HG03108 (cell line): Measurements from ENCODE around the gene MYO9A.
"Not testable (repeated sequence)": the region's sequence is repeated elsewhere in the genome, so short reads cannot be mapped to it uniquely, and the experiment has no call there.

ENCODE experiments used
- ATAC-seq: cut with Tn5 transposase; IDR thresholded peaks from one replicate; pipeline ENCODE4 v1.9.1; 2021; ENCODE audit warnings: moderate library complexity; ENCODE audit not compliant: unreplicated experiment

MYO9A gene

DNA sequence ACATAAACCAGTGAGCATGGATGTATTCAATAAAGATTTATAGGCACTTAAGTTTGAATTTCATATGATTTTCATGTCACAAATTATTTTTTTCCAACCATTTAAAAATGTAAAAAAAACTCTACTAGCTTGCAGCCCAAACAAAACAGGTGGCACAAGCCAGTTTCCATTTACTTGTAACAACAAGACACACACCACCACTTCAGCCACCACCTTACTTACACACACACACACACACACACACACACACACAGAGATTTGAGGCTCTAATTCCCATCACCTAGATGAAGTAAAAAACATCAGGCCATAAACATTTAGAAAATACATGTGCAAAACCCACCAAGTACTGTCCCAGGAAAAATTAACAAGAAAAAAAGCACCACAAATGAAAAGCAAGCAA is 25.3 kb downstream of the MYO9A start:
- no peak for ATAC-seq

DNA sequence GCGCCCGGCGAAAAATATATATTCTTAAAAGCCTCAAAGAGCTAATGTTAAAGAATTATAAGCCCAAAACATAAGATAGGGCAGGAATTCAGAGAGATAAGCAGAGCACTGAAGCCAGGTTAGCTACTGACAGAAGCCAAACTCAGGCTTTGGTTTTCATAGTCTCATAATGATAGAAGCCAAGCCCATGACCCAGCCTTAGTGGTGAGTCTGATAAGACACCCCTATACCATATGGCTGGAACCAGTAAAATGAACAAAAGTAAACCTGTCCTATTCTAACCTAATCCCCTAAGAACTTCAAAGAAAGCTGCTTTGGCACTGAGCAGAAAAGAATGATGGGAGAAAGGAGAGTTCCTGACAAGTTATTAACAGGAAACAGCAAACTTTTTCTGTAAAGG is 25.9 kb downstream of the MYO9A start:
- no peak for ATAC-seq

DNA sequence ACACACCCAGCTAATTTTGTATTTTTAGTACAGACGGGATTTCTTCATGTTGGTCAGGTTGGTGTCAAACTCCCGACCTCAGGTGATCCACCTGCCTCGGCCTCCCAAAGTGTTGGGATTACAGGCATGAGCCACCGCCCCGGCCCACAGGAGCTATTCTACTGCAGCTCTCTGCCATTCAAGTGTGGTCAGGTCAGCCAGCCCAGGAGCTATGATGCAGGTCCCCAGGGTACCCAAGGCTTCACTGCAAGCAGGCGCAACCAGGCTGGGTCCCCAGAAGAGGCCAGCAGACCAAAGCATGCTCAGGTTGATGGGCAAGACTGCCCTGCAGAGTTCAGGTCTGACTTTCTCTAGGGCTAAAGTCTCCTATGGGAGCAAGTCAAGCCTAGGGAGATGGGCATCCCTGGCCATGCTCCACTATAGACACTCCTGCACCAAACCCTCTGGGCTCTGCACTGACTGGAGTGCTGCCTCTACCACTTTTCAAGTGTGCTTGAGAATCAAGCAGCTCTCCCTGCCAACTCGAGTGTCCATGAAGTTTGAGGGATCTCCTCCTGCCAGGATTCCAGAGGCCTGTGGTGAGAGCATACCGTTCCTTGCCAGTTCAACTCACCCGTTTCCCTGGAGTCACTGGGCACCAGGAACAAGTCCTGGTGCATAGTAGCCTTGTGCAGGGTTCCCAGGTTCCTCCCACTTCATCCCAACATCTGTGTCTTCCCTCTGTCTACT is 30.9 kb downstream of the MYO9A start:
- ATAC-seq: no peak

DNA sequence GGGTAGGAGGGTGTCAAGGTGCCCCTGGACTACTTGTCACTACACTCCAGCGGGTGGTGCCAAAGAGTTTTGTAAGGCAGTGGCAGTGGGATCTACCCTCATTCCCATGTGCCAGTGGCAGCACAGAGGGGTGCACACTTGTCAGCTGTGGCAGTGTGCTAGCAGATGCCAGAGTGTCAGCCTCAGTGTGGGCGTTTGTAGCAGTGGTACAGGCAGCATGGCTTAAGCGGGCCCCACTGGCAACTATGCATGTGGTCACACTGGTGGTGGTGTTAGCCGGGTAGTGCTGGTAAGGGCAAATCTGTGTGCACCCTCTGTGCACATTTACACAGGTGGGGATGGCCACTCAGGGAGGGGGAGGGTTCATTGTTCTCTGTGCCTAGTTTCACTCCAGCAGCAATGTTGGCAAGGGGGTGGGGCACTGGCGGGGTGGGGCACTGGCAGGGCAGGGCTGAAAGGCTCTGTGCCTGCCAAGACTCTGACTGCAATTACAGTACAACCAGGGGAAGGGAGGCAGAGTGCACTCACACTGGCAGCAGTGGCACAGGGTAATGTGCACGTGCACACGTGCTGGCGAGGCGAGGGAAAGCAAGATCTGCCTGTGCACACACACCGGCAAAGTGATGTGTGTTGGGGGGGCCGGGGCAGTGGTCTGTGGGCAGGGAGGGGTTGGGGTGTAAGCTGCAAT is 31.8 kb downstream of the MYO9A start:
- ATAC-seq: no peak

DNA sequence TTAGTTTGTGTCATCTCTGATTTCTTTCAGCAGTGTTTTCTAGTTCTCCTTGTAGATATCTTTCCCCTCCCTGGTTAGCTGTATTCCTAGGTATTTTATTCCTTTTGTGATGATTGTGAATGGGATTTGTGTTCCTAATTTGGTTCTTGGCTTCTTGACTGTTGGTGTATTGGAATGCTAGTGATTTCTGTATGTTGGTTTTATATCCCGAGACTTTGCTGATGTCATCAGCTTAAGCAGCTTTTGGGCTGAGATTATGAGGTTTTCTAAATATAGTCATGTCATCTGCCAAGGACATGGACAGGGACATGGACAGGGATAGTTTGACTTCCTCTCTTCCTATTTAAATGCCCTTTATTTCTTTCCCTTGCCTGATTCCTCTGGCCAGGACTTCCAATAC is 35.8 kb downstream of the MYO9A start:
- ATAC-seq: no peak

DNA sequence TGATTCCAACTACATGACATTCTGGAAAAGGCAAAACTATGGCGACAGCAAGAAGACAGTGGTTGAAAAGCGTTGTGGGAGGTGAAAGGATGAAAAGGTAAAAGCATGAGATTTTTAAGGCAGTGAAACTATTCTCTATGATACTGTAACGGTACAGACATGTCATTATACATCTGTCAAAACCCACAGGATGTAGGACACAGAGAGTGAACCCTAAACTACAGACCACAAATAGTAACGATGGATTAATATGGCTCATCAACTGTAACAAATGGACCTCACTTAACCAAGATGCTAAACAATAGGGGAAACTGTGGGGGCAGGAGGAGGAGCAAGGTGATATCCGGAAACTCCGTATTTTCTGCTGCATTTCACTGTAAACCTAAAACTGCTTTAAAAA is 39.1 kb downstream of the MYO9A start:
- no peak for ATAC-seq

DNA sequence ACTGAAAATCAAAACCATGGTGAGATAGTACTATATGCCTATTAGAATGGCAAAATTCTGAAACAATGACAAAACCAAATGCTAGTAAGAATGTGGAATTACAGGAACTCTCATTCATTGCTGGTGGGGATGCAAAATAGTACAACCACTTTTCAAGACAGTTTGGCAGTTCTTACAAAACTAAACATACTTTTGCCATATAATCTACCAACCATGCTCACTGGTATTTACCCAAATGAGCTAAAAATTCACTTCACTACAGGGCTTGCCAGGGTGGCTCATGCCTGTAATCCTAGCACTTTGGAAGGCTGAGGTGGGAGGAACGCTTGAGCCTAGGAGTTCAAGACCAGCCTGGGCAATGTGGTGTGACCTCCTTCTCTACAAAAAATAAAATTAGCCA is 40.0 kb downstream of the MYO9A start:
- ATAC-seq: no peak

DNA sequence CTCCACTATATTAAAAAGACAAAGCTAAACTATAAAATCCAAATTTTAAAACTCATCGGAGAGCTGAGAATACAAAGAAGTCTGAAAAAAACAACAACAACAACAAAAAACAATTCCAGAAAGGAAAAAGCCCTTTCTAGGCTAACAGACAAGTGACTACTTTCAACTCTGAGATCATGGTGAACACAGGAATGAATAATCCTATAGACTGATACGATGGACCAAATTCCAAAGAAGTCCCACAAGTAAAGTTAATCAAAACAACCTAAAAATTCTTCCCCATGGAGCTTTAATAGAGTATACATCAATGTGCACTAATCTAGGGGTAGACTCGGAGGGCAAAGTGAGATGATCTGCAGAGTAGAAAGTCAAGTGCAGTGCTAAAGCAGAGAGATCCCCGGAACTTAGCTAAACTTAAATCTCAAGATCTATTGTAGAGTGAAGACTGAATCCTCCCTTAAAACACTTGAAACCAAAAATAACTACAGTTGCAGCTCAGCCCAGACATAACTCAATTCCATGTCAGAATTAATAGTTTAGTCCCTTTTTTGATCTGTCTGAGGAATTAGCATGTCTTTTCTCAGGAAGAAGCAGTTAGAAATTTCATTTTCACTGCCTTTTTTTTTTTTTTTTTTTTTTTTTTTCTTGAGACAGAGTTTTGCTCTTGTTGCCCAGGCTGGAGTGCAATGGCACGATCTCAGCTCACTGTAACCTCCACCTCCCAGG is 43.5 kb downstream of the MYO9A start:
- no peak for ATAC-seq

DNA sequence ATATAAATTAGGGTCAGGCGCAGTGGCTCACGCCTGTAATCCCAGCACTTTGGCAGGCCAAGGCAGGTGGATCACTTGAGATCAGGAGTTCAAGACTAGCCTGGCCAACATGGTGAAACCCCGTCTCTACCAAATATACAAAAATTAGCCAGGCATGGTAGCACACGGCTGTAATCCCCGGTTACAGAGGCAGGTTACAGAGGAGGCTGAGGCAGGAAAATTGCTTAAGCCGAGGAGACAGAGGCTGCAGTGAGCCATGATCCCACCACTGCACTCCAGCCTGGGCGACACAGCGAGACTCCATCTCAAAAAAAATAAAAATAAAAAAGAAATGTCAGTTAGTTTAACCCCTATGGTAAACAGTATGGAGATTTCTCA is 46.5 kb downstream of the MYO9A start:
- ATAC-seq: not testable (repeated sequence)

DNA sequence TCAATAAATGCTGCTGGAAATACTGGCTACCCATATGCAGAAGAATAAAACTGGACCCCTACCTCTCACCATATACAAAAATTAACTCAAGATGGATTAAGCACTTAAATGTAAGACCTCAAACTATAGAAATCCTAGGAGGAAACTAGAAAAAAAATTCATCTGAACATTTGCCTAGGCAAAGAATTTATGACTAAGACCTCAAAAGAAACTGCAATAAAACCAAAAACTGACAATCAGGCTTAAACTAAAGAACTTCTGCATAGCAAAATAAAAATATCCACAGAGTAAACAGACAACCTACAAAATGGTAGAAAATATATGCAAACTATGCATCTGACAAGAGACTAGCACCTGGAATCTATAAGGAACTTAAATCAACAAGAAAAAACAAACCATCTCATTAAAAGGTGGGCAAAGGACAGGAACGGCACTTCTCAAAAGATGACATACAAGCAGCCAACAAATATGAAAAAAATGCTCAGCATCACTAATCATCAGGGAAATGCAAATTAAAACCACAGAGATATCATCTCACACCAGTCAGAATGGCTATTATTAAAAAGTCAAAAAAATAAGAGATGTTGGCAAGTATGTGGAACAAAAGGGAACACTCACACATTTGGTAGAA is 47.0 kb downstream of the MYO9A start:
- ATAC-seq: no peak

DNA sequence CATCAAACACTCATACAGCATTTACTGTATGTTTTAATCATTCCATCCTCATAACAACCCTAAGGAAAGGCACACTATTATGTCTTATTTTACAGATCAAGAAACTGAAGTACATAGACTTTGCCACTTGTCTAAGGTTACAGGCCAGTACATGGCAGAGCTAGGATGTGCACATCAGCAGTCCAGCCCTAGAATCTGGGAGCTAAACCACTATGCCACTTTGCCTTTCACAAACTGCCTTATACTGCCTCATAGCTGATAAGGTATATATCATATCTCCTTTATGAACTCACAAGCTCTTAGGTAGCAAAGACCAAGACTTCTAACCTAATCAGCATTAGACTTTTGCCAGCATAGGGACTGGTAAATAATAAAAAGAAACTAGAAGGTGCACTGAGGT is 49.1 kb downstream of the MYO9A start:
- no peak for ATAC-seq

DNA sequence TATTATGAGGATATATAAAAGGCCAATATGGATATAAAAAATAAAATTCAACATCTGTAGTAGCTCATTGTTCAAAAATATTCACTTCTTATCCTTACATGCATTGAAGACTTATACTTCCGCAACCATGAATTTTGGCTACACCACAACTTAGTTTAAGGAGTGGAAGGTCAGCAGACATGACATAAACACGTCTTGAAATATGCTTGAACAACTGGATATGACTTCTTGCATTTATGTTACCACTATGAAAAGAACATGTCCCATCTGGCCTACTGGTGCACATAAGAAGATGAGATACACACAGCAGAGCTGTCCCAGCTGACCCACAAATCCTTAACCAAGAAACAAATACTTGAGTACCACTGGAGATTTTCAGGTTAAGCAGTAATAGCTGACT is 52.1 kb downstream of the MYO9A start:
- ATAC-seq: no peak

DNA sequence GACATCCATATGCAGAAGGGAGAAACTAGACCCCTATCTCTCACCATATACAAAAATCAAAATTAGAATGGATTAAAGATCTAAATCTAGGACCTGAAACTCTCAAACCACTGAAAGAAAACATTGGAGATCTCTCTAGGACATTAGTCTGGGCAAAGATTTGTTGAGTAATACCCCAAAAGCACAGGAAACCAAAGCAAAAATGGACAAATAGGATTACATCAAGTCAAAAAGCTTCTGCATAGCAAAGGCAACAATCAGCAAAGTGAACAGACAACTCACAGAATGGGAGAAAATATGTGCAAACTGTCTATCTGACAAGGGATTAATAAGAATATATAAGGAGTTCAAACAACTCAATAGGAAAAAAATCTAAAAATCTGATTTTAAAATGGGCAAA is 54.8 kb downstream of the MYO9A start:
- no peak for ATAC-seq

DNA sequence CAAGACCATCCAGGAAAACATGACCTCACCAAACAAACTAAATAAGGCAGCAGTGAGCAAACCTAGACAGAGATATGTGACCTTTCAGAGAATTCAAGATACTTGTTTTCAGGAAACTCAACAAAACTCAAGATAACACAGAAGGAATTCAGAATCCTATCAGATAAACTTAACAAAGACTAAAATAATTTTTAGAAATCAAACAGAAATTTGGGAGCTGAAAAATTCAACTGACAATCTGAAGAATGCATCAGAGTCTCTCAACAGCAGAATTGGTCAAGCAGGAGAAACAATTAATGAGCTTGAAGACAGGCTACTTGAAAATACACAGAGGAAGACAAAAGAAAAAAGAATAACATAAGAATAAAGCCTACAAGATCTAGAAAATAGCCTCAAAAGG is 55.6 kb downstream of the MYO9A start:
- no peak for ATAC-seq

DNA sequence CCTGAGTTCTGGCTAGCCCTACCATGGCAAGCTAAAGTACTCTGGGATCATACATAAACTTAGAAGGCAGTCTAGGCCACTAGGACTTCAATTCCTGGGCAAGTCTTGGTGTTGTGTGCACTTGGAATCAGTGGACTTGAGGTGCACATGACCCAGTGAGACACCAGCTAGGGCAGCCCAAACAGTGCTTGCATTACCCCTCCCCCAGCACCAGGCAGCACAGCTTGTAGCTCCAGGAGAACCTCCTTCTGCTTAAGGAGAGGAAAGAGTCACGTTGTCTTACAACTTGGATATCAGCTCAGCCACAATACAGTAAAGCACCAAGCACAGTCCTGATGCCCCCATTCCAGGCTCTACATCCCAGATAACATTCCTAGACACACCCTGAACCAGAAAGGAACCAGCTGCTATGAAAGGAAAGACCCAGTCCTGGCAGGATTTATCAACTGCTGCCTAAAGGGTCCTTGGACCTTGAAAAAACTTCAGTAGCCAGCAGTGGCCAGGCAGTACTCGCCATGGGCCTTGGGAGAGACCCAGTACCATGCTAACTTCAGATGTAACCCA is 57.2 kb downstream of the MYO9A start:
- no peak for ATAC-seq

DNA sequence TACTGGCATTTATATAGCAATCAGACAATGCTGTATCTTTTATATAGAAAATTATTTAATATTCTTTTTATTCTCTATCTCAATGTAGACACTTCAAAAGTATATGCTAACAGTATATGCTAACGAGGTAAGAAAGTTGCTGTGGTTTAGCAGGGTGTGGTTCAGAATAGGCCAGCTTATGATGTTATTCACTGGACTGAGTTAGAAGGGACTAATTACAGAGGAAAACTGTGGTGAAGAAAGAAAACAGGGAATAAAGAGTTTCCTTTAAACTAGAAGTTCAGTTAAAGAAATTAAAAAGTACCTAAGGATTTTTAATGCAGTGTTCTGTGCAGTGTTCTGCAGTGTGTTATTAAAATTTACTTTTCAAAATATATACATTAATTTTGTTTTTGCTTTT is 59.4 kb downstream of the MYO9A start:
- no peak for ATAC-seq

DNA sequence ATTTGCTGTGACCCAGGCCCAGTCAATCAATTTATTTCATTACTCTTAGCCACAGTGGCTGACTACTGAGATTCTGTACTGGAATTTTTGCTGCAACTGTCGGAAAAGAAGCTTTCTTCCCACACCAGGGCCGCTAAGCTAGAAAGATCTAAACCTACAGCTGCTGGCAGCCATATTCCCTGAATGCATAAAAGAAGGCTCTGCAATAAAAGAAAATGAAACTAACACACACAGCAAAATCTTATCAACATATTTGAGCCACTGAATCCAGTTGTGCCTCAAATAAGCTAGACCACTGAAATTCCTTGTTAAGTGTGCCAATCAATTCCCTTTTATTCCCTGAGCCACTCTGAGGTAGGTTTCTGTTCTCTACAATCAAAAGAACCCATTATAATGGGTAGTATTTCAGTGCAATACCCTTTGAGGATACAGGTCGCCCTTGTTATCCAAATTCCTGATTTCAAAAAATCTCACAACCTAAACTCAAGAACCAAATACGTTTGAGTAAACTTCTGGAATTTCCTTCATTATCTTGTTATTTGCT is 60.3 kb downstream of the MYO9A start:
- no peak for ATAC-seq

DNA sequence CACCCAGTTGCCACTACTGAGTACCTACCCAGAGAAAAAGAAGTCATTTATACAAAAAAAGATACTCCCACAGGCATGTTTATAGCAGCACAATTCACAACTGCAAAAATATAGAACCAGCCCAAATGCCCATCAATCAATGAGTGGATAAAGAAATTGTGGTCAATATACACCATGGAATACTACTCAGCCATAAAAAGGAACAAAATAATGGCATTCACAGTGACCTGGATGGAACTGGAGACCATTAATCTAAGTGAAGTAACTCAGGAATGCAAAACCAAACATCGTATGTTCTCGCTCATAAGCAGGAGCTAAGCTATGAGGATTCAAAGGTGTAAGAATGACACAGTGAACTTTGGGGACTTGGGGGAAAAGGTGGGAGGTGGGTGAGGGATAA is 61.7 kb downstream of the MYO9A start:
- ATAC-seq: not testable (repeated sequence)

DNA sequence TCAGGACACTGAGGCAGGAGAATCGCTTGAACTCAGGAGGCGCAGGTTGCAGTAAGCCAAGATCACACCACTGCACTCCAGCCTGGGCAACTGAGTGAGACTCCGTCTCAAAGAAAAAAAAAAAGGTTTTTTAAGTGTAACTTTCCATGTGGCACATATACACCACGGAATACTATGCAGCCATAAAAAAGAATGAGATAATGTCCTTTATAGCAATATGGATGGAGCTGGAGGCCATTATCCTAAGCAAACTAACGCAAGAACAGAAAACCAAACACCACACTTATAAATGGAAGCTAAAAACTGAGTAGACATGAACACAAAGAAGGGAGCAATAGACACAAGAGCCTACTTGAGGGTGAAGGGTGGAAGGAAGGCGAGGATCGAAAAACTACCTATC is 64.7 kb downstream of the MYO9A start:
- ATAC-seq: not testable (repeated sequence)

DNA sequence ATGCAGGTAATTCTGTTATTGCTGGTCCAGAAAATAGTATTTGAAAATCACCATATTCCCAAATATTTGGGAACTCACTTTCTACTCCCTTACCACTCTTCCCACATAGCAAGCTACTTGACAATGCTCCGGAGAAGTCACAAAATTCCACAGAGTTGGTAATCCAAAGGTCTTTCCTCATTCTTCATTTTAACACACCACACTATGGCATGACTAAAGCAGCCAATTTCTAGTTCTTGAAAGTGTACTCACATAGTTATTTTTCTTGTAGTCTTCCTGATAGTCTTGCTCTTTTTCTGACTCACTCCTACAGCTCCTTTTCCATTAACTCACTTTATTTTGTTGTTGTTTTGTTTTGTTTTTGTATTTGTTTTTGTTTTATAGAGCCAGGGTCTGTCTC is 67.2 kb downstream of the MYO9A start:
- ATAC-seq: no peak

DNA sequence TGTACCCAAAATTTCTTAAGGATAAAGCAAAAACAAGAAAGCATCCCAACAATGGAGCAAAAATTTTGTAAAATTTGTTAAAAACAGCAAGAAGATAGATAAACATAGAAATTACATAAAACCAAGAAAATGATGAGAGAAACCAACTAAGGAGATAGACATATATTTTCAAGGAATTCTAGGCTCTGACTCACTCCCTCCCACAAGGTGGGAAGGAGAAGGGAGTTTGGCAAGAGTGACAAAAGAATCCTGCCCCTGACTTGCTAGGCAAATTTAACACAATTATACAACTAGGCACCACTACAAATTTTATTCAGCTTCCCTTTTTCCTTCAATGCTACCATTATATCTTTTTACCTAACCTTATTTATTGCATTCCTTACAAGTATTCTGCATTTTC is 70.9 kb downstream of the MYO9A start:
- ATAC-seq: no peak
